ENCODE results near the gene FBXW2.

- TF ChIP-seq POLR2A (IDR thresholded peaks at IDR 0.05): no peak
- no peak for TF ChIP-seq CTCF (IDR thresholded peaks at IDR 0.05 in 8 of 11, conservative IDR thresholded peaks at IDR 0.05 in 3 of 11)
These were observed 51.5 kb downstream of the FBXW2 start for GRCh38 chr9:120741701-120742100.
